GM23338 (cell line): Measurements from ENCODE around the gene ZNF638. TPM values are rescaled to one million over a fixed set of nuclear protein-coding genes. Genes with fewer than 3 reads are reported as not detected.

ENCODE experiments used
- ATAC-seq: fragments of 200-7000 bp; cut with Tn5 transposase; 3 replicates; pipeline ENCODE4 v1.9.1; 2020
- DNase-seq: peaks from one replicate; pipeline ENCODE4 v3.0.0-alpha.2; 2015; ENCODE audit warnings: low spot score
- H2AFZ ChIP-seq: fragments of 200-600 bp; sonication (generic); 2 replicates; pipeline ENCODE4 v1.8.0; 2016; ENCODE audit warnings: antibody characterized with exemption, mild to moderate bottlenecking, moderate library complexity
- H3F3A ChIP-seq: fragments of 200-600 bp; sonication (generic); replicated peaks from 2 replicates; pipeline ENCODE4 v1.8.0; 2017; ENCODE audit warnings: antibody characterized with exemption, mixed run types, low read depth
- H3K27ac ChIP-seq: fragments of 200-600 bp; sonication (generic); 2 replicates; pipeline ENCODE4 v1.6.1; 2016; ENCODE audit warnings: low read depth
- H3K27me3 ChIP-seq: fragments of 200-600 bp; sonication (generic); 2 replicates; pipeline ENCODE4 v1.8.0; 2016; ENCODE audit warnings: mild to moderate bottlenecking, mixed run types, moderate library complexity; ENCODE audit not compliant: insufficient read depth
- H3K36me3 ChIP-seq: fragments of 200-600 bp; sonication (generic); 2 replicates; pipeline ENCODE4 v1.8.0; 2016; ENCODE audit warnings: mild to moderate bottlenecking; ENCODE audit not compliant: insufficient read depth
- H3K4me1 ChIP-seq: fragments of 200-600 bp; sonication (generic); 2 replicates; pipeline ENCODE4 v1.8.0; 2016; ENCODE audit warnings: mild to moderate bottlenecking, moderate library complexity; ENCODE audit not compliant: insufficient read depth
- H3K4me2 ChIP-seq: fragments of 200-600 bp; sonication (generic); 2 replicates; pipeline ENCODE4 v1.7.1; 2017; ENCODE audit warnings: mixed run types
- H3K4me3 ChIP-seq: fragments of 200-600 bp; sonication (generic); 2 replicates; pipeline ENCODE4 v1.6.1; 2016; ENCODE audit warnings: mixed run types
- H3K79me2 ChIP-seq: fragments of 200-600 bp; sonication (generic); replicated peaks from 2 replicates; pipeline ENCODE4 v1.8.0; 2017; ENCODE audit warnings: mild to moderate bottlenecking; ENCODE audit not compliant: insufficient read depth
- H3K9me2 ChIP-seq: fragments of 200-600 bp; sonication (generic); 2 replicates; pipeline ENCODE4 v1.8.0; 2017; ENCODE audit not compliant: insufficient read depth
- H4K20me1 ChIP-seq: fragments of 200-600 bp; sonication (generic); replicated peaks from 2 replicates; pipeline ENCODE4 v1.8.0; 2017; ENCODE audit warnings: mild to moderate bottlenecking; ENCODE audit not compliant: insufficient read depth
- H3K27ac Mint-ChIP-seq: 2 replicates; pipeline ENCODE4 v1.8.0; 2020; ENCODE audit warnings: inconsistent platforms, mild to moderate bottlenecking, moderate library complexity, mixed read lengths
- H3K27me3 Mint-ChIP-seq: 3 replicates; pipeline ENCODE4 v1.8.0; 2022; ENCODE audit warnings: low read depth, mild to moderate bottlenecking, moderate library complexity, mixed read lengths, inconsistent platforms; ENCODE audit not compliant: insufficient read depth, poor library complexity
- H3K36me3 Mint-ChIP-seq: 3 replicates; pipeline ENCODE4 v1.8.0; 2021; ENCODE audit warnings: low read depth, mild to moderate bottlenecking, inconsistent platforms, moderate library complexity, mixed read lengths
- H3K4me1 Mint-ChIP-seq: 3 replicates; pipeline ENCODE4 v1.8.0; 2020; ENCODE audit warnings: mild to moderate bottlenecking, inconsistent platforms, mixed read lengths
- H3K4me3 Mint-ChIP-seq: 3 replicates; pipeline ENCODE4 v1.8.0; 2021; ENCODE audit warnings: moderate library complexity, mild to moderate bottlenecking, inconsistent platforms, mixed read lengths
- H3K9me3 Mint-ChIP-seq: 3 replicates; pipeline ENCODE4 v1.8.0; 2020; ENCODE audit warnings: moderate library complexity, mild to moderate bottlenecking, inconsistent platforms, mixed read lengths
- CREB1 ChIP-seq: fragments of 250-450 bp; sonication (Bioruptor Pico); IDR thresholded peaks from 2 replicates; pipeline ENCODE4 v1.5.0; 2020; ENCODE audit warnings: low read depth, mild to moderate bottlenecking, moderate library complexity
- CTCF ChIP-seq, 2 experiments: fragments of 200-600 bp in 1 of 2; sonication (generic) in 1 of 2; conservative IDR thresholded peaks; 2 replicates each; pipeline versions ENCODE4 v1.5.1 to v1.6.1; 2016 to 2017; ENCODE audit warnings: antibody characterized with exemption in 2 of 2, low read depth in 2 of 2, mild to moderate bottlenecking in 2 of 2, moderate library complexity in 1 of 2
- EZH2 ChIP-seq: fragments of 200-600 bp; sonication (generic); IDR thresholded peaks from one replicate; pipeline ENCODE4 v1.8.0; 2017; ENCODE audit warnings: antibody characterized with exemption, mild to moderate bottlenecking, low read depth; ENCODE audit not compliant: unreplicated experiment
- EZH2phosphoT487 ChIP-seq: fragments of 200-600 bp; sonication (generic); IDR thresholded peaks from one replicate; pipeline ENCODE4 v1.8.1; 2018; ENCODE audit warnings: antibody characterized with exemption; ENCODE audit not compliant: unreplicated experiment
- JUNB ChIP-seq: IDR thresholded peaks from one replicate; pipeline ENCODE4 v1.6.1; 2016; ENCODE audit warnings: antibody characterized with exemption; ENCODE audit not compliant: unreplicated experiment
- NANOG ChIP-seq: IDR thresholded peaks from 2 replicates; pipeline ENCODE4 v1.6.1; 2016; ENCODE audit warnings: antibody characterized with exemption, borderline replicate concordance
- POLR2AphosphoS5 ChIP-seq: IDR thresholded peaks from 2 replicates; pipeline ENCODE4 v1.6.1; 2016; ENCODE audit warnings: antibody characterized with exemption, low read depth
- STAT1 ChIP-seq: IDR thresholded peaks from one replicate; pipeline ENCODE4 v1.6.1; 2016; ENCODE audit warnings: antibody characterized with exemption; ENCODE audit not compliant: unreplicated experiment
- ZNF114 ChIP-seq: fragments of 250-450 bp; sonication (Bioruptor Pico); IDR thresholded peaks from 2 replicates; pipeline ENCODE4 v1.5.0; 2020; ENCODE audit warnings: mild to moderate bottlenecking, moderate library complexity
- ZNF331 ChIP-seq: fragments of 250-450 bp; sonication (Bioruptor Pico); IDR thresholded peaks from 2 replicates; pipeline ENCODE4 v1.5.0; 2020; ENCODE audit warnings: low read depth, mild to moderate bottlenecking, moderate library complexity
- polyA plus RNA-seq: library from polyadenylated mRNA; unstranded; fragments of >200 nt; fragmentation: Nextera tagmentation; extraction: Ambion mirVana; gene quantifications from 2 replicates; pipeline ENCODE4 v1.2.1, GENCODE V29; 2016
- total RNA-seq: library from RNA; depleted of rRNA; stranded (reverse); fragments of >200 nt; shearing (Covaris generic); gene quantifications from 2 replicates; pipeline ENCODE4 v1.2.3, GENCODE V29; 2014
- TF ChIP-seq, protein P1 (sequence below): IDR thresholded peaks from 2 replicates; pipeline ENCODE4 v1.6.1; 2016; ENCODE audit warnings: antibody characterized with exemption
- TF ChIP-seq, protein P2 (sequence below): IDR thresholded peaks from one replicate; pipeline ENCODE4 v1.6.1; 2018; ENCODE audit warnings: antibody characterized with exemption; ENCODE audit not compliant: unreplicated experiment

The ZNF638 gene
- total and polyA plus RNA-seq, 2 experiments from 2014 or later = 185 to 190 TPM

GRCh38 chr2:71463342-71463654 lies 131.7 kb downstream of the ZNF638 start (continued):
- TF ChIP-seq, protein P1, sequence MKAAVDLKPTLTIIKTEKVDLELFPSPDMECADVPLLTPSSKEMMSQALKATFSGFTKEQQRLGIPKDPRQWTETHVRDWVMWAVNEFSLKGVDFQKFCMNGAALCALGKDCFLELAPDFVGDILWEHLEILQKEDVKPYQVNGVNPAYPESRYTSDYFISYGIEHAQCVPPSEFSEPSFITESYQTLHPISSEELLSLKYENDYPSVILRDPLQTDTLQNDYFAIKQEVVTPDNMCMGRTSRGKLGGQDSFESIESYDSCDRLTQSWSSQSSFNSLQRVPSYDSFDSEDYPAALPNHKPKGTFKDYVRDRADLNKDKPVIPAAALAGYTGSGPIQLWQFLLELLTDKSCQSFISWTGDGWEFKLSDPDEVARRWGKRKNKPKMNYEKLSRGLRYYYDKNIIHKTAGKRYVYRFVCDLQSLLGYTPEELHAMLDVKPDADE = no peak
- TF ChIP-seq, protein P2, sequence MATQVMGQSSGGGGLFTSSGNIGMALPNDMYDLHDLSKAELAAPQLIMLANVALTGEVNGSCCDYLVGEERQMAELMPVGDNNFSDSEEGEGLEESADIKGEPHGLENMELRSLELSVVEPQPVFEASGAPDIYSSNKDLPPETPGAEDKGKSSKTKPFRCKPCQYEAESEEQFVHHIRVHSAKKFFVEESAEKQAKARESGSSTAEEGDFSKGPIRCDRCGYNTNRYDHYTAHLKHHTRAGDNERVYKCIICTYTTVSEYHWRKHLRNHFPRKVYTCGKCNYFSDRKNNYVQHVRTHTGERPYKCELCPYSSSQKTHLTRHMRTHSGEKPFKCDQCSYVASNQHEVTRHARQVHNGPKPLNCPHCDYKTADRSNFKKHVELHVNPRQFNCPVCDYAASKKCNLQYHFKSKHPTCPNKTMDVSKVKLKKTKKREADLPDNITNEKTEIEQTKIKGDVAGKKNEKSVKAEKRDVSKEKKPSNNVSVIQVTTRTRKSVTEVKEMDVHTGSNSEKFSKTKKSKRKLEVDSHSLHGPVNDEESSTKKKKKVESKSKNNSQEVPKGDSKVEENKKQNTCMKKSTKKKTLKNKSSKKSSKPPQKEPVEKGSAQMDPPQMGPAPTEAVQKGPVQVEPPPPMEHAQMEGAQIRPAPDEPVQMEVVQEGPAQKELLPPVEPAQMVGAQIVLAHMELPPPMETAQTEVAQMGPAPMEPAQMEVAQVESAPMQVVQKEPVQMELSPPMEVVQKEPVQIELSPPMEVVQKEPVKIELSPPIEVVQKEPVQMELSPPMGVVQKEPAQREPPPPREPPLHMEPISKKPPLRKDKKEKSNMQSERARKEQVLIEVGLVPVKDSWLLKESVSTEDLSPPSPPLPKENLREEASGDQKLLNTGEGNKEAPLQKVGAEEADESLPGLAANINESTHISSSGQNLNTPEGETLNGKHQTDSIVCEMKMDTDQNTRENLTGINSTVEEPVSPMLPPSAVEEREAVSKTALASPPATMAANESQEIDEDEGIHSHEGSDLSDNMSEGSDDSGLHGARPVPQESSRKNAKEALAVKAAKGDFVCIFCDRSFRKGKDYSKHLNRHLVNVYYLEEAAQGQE = no peak

DNA sequence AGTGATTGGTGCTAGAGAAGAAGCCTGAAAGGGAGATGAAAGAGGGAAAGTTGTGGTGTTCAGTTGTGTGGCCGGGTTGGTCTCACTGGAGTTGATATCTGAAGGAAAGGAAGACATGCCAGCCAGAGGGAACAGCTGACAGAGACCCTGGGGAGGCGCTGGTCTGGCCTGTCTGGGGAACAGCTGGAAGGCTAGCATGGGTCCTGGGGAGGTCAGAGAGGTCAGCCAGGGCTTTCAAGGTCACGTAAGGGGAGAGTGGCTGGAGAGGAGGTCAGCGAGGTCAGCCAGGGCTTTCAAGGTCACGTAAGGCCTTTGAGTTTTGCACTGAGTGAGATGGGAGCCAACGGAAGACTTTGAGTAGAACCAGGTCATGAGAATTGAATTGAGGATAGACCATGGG lies 132.8 kb downstream of the ZNF638 start:
- H3K4me1 Mint-ChIP-seq = peaks cover 31% of the 10 kb centered on the region
- H3K27ac ChIP-seq = no peak overlapping the region
- peaks cover 65% of the 10 kb centered on the region for H3K27me3 ChIP-seq
- peaks cover 5% of the 10 kb centered on the region for H4K20me1 ChIP-seq
- H3F3A ChIP-seq = 0 out of 2 replicates have a peak, but pooled peaks cover 2% of the 10 kb centered on the region
- peaks cover 20% of the 10 kb centered on the region; the same call in 1 of the 2 replicates for H3K4me1 ChIP-seq
- DNase-seq (no peak), ATAC-seq (no peak)
- peaks cover 32% of the 10 kb centered on the region for H3K27me3 Mint-ChIP-seq
- H2AFZ ChIP-seq = no peak overlapping the region
- H3K9me3 Mint-ChIP-seq = peaks cover 12% of the 10 kb centered on the region; the same call in 2 of the 3 replicates
- H3K36me3 ChIP-seq = no peaks in the 10 kb centered on the region; the same call in 1 of the 2 replicates
- no peaks in the 10 kb centered on the region; the same call in 1 of the 2 replicates for H3K9me2 ChIP-seq
- no peak overlapping the region for H3K27ac Mint-ChIP-seq
- H3K4me2 ChIP-seq = no peak overlapping the region
- no peak overlapping the region for H3K4me3 Mint-ChIP-seq
- H3K79me2 ChIP-seq = no peaks in the 10 kb centered on the region
- no peak overlapping the region for H3K4me3 ChIP-seq
- peaks cover 11% of the 10 kb centered on the region for H3K36me3 Mint-ChIP-seq
- TF ChIP-seq EZH2 (no peak), JUNB (no peak), CREB1 (CRISPR knock-in tag) (no peak), NANOG (no peak), ZNF331 (no peak), POLR2AphosphoS5 (no peak), EZH2phosphoT487 (no peak), ZNF114 (CRISPR knock-in tag) (no peak), STAT1 (no peak), CTCF (conservative IDR thresholded peaks at IDR 0.05; ENCODE audit: low read depth in 2 of 2) (no peak)
- TF ChIP-seq, protein P2 = no peak
- TF ChIP-seq, protein P1 = no peak
